Keratinocyte (primary cell): Measurements from ENCODE around the gene TNNT3. TPM values are rescaled to one million over a fixed set of nuclear protein-coding genes. Genes with fewer than 3 reads are reported as not detected.

Experiments used
- DNase-seq: peaks from one replicate; pipeline ENCODE4 v3.0.0-alpha.2; 2011; ENCODE audit warnings: low read depth, missing footprints, low spot score
- FAIRE-seq: peaks from 2 replicates; lab custom pipeline; 2011; peaks lifted over from hg19 to GRCh38; lab: Jason Lieb, UNC
- H2AFZ ChIP-seq: 2 replicates; pipeline ENCODE4 v1.6.0; 2012; ENCODE audit warnings: low read length, control low read depth, inconsistent platforms; ENCODE audit not compliant: control insufficient read depth
- H3K27ac ChIP-seq: 2 replicates; pipeline ENCODE4 v1.5.1; 2011; ENCODE audit warnings: low read length; ENCODE audit not compliant: control insufficient read depth, insufficient read depth
- H3K27me3 ChIP-seq: 3 replicates; pipeline ENCODE4 v1.6.0; 2011; ENCODE audit warnings: low read length; ENCODE audit not compliant: control insufficient read depth, insufficient read depth; ENCODE audit errors: extremely low read depth
- H3K36me3 ChIP-seq, 2 experiments: 2 replicates in 1 of 2; 3 replicates in 1 of 2; pipeline ENCODE4 v1.5.1; 2011; ENCODE audit warnings: low read length in 2 of 2, mild to moderate bottlenecking in 1 of 2; ENCODE audit not compliant: control insufficient read depth in 2 of 2, insufficient read depth in 2 of 2; ENCODE audit errors: extremely low read depth in 1 of 2
- H3K4me1 ChIP-seq: 3 replicates; pipeline ENCODE4 v1.5.1; 2011; ENCODE audit warnings: low read length; ENCODE audit not compliant: control insufficient read depth, insufficient read depth; ENCODE audit errors: extremely low read depth
- H3K4me2 ChIP-seq: 3 replicates; pipeline ENCODE4 v1.6.0; 2011; ENCODE audit warnings: low read depth, low read length; ENCODE audit not compliant: control insufficient read depth, insufficient read depth; ENCODE audit errors: extremely low read depth
- H3K4me3 ChIP-seq, 3 experiments: fragments of 200-600 bp in 1 of 3; sonication (generic) in 1 of 3; 2 replicates in 2 of 3; 3 replicates in 1 of 3; pipeline ENCODE4 v1.5.1; 2011 to 2016; ENCODE audit warnings: low read length in 3 of 3, mild to moderate bottlenecking in 3 of 3, control low read depth in 2 of 3, inconsistent platforms in 1 of 3, low read depth in 1 of 3, mixed read lengths in 1 of 3, mixed run types in 1 of 3, moderate library complexity in 1 of 3; ENCODE audit not compliant: control insufficient read depth in 2 of 3, insufficient read depth in 2 of 3; ENCODE audit errors: extremely low read depth in 1 of 3
- H3K79me2 ChIP-seq: 2 replicates; pipeline ENCODE4 v1.6.0; 2012; ENCODE audit warnings: low read length; ENCODE audit not compliant: control insufficient read depth, insufficient read depth
- H3K9ac ChIP-seq: 3 replicates; pipeline ENCODE4 v1.6.0; 2011; ENCODE audit warnings: low read length; ENCODE audit not compliant: control insufficient read depth, insufficient read depth; ENCODE audit errors: extremely low read depth
- H3K9me1 ChIP-seq: 3 replicates; pipeline ENCODE4 v1.6.0; 2011; ENCODE audit warnings: low read length; ENCODE audit not compliant: control insufficient read depth, insufficient read depth; ENCODE audit errors: extremely low read depth
- H3K9me3 ChIP-seq: 2 replicates; pipeline ENCODE4 v1.5.1; 2012; ENCODE audit warnings: low read depth, low read length; ENCODE audit not compliant: control insufficient read depth
- H4K20me1 ChIP-seq: 3 replicates; pipeline ENCODE4 v1.6.0; 2011; ENCODE audit warnings: low read length; ENCODE audit not compliant: control insufficient read depth, insufficient read depth; ENCODE audit errors: extremely low read depth
- EZH2 ChIP-seq: IDR thresholded peaks from one replicate; pipeline ENCODE4 v1.6.1; 2012; ENCODE audit warnings: inconsistent platforms, mild to moderate bottlenecking, low read length, moderate library complexity
- dilution Hi-C: fragments of 300-500 bp; cut with MboI; formaldehyde crosslinking; loops from one replicate; pipeline ENCODE4 v1.7.0; 2020; ENCODE audit warnings: low sequenced_read_pairs; ENCODE audit not compliant: extremely low pct_ligation_motif_present
- polyA plus RNA-seq, 5 experiments: library from polyadenylated mRNA; depleted of rRNA in 3 of 5; stranded (reverse) in 3 of 5; stranded (forward) in 1 of 5; unstranded in 1 of 5; fragments of >200 nt; gene quantifications; 1 replicate in 1 of 5; 2 replicates in 3 of 5; 3 replicates in 1 of 5; pipeline versions ENCODE4 v1.2.1 to v1.2.3, GENCODE V29; 2011 to 2012; ENCODE audit warnings: missing spikeins in 2 of 5, low read depth in 1 of 5, low replicate concordance in 1 of 5
- TF ChIP-seq, protein P1 (sequence below), 3 experiments: IDR thresholded peaks in 1 of 3; conservative IDR thresholded peaks in 1 of 3; optimal IDR thresholded peaks in 1 of 3; 2 replicates in 2 of 3; 3 replicates in 1 of 3; pipeline versions ENCODE3 to v1.5.1; 2011; ENCODE audit warnings: low read length in 3 of 3, mild to moderate bottlenecking in 3 of 3, moderate library complexity in 2 of 3, control low read depth in 1 of 3, inconsistent platforms in 1 of 3; ENCODE audit not compliant: insufficient read depth in 2 of 3; ENCODE audit errors: extremely low read depth in 1 of 3

The TNNT3 gene
- polyA plus RNA-seq, 1 donor (not counting 4 experiments of a cell fraction or from before 2014, with no cell fraction given) = 0.09 TPM

DNA sequence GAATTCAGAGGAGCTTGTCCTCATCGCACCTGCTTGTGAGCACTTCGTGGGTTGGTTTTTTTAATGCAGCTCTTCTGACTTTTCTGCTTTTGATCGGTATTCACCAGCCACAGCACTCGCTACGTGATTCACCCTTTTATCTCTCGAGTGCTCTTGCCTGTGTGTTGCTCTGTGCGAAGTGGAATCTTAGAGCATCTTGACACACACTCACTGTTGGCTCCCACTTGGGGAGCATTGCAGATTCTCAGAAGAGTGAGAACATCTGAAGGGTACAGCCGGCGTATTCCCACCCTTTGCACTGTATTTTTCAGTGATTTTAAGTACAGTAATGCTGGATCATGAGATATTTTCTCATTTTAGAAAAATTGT is 10.9 kb downstream of the TNNT3 start:
- dilution Hi-C loops = no loop called here
- FAIRE-seq = no peak
- Histone ChIP-seq H4K20me1 (no peaks in the 10 kb centered on the region), H3K9ac (no peak overlapping the region), H3K27ac (no peak overlapping the region), H3K79me2 (no peaks in the 10 kb centered on the region), H3K36me3 (no peaks in the 10 kb centered on the region), H3K9me3 (no peaks in the 10 kb centered on the region), H3K9me1 (no peaks in the 10 kb centered on the region), H2AFZ (no peak overlapping the region), H3K4me3 (no peak overlapping the region), H3K4me2 (no peak overlapping the region), H3K4me1 (no peaks in the 10 kb centered on the region), H3K27me3 (peaks cover 4% of the 10 kb centered on the region)
- TF ChIP-seq EZH2 = no peak
- TF ChIP-seq, protein P1, sequence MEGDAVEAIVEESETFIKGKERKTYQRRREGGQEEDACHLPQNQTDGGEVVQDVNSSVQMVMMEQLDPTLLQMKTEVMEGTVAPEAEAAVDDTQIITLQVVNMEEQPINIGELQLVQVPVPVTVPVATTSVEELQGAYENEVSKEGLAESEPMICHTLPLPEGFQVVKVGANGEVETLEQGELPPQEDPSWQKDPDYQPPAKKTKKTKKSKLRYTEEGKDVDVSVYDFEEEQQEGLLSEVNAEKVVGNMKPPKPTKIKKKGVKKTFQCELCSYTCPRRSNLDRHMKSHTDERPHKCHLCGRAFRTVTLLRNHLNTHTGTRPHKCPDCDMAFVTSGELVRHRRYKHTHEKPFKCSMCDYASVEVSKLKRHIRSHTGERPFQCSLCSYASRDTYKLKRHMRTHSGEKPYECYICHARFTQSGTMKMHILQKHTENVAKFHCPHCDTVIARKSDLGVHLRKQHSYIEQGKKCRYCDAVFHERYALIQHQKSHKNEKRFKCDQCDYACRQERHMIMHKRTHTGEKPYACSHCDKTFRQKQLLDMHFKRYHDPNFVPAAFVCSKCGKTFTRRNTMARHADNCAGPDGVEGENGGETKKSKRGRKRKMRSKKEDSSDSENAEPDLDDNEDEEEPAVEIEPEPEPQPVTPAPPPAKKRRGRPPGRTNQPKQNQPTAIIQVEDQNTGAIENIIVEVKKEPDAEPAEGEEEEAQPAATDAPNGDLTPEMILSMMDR (optimal IDR thresholded peaks at IDR 0.05 in 1 of 3, IDR thresholded peaks at IDR 0.05 in 1 of 3, conservative IDR thresholded peaks at IDR 0.05 in 1 of 3; ENCODE audit: extremely low read depth in 1 of 3, insufficient read depth in 2 of 3, low read length in 3 of 3) = no peak
- no peak for DNase-seq

DNA sequence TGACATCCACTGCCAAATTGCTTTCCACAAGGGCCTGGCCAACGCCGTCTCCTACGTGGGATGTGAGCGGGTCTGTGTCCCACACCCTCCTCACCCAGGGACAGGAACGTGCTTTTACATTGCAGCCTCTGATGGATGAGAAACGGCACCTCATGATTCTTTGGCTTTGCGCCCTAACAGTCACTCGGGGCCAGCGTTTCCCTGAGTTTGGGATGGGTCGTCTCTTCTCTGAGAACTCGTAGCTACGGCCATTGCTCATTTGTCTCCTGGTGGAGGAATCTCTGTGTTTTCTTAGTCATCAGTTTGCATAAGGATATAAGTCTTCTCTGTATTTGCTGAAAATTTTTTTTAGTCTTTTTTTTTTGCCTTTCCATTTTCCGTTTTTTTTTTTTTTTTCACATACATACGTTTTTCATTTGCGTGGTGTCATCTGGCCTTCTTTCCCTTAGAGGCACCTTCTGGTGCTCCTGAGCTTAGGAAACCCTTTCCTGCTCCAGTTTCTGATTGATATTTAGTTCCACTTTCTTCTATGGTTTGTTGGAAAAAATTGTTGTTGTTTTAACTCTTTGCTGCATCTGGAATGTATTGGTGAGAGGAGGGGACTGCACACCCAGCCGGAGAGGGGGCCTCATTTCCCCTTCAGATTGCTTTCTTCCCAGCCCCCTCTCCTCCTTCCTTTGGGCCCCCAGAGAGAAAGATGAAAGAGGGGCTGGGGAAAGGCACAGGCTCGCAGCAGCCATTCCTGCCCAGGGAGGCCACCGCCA is 12.0 kb downstream of the TNNT3 start:
- H3K27ac ChIP-seq = no peak overlapping the region
- H3K9me3 ChIP-seq = no peaks in the 10 kb centered on the region
- no peak for FAIRE-seq
- no peaks in the 10 kb centered on the region for H3K36me3 ChIP-seq
- no peak overlapping the region for H3K9ac ChIP-seq
- no peak overlapping the region for H3K4me2 ChIP-seq
- no peaks in the 10 kb centered on the region for H3K79me2 ChIP-seq
- peaks cover 4% of the 10 kb centered on the region for H3K27me3 ChIP-seq
- no peaks in the 10 kb centered on the region for H4K20me1 ChIP-seq
- H3K4me3 ChIP-seq = no peak overlapping the region
- no peak for DNase-seq
- no peaks in the 10 kb centered on the region for H3K4me1 ChIP-seq
- no peak overlapping the region for H2AFZ ChIP-seq
- no peaks in the 10 kb centered on the region for H3K9me1 ChIP-seq
- dilution Hi-C loops = no loop called here
- TF ChIP-seq, protein P1 (optimal IDR thresholded peaks at IDR 0.05 in 1 of 3, IDR thresholded peaks at IDR 0.05 in 1 of 3, conservative IDR thresholded peaks at IDR 0.05 in 1 of 3; ENCODE audit: extremely low read depth in 1 of 3, insufficient read depth in 2 of 3, low read length in 3 of 3) = no peak
- TF ChIP-seq EZH2 = no peak
